Gastrocnemius medialis (tissue), 4 donors: Measurements from ENCODE around the gene SLC6A15.

ENCODE experiments used
- POLR2A ChIP-seq, 2 donors: fragments of 450-650 bp; IDR thresholded peaks; one replicate each; pipeline ENCODE4 v1.6.1; 2017; ENCODE audit warnings: antibody characterized with exemption in 2 of 2, mild to moderate bottlenecking in 2 of 2, moderate library complexity in 2 of 2
- TF ChIP-seq, protein P1 (sequence below), 5 experiments: fragments of 450-650 bp in 3 of 5; fragments of 200-600 bp in 2 of 5; sonication (generic) in 2 of 5; IDR thresholded peaks in 4 of 5; conservative IDR thresholded peaks in 1 of 5; 1 replicate in 4 of 5; 2 replicates in 1 of 5; pipeline ENCODE4 v1.5.1; 2016 to 2019; ENCODE audit warnings: antibody characterized with exemption in 5 of 5, mild to moderate bottlenecking in 3 of 5, moderate library complexity in 3 of 5

DNA sequence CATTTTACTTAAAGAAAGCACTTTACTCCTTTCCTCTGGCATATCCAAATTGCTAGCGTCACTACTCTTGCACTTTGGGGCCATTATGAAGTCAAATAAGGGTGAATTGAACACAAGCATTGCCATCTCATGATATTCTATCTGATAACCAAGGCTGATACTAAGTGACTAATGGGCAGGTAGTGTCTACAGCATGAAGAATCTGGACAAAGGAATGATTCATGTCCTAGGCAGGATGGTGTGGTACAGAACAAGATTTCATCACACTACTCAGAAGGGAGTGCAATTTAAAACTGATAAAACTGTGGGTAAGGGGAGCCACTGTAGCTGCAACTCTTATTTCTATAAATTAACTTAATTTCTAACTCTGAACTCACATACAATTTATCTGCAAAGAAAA lies 7.7 kb upstream of the SLC6A15 start:
- TF ChIP-seq, protein P1, sequence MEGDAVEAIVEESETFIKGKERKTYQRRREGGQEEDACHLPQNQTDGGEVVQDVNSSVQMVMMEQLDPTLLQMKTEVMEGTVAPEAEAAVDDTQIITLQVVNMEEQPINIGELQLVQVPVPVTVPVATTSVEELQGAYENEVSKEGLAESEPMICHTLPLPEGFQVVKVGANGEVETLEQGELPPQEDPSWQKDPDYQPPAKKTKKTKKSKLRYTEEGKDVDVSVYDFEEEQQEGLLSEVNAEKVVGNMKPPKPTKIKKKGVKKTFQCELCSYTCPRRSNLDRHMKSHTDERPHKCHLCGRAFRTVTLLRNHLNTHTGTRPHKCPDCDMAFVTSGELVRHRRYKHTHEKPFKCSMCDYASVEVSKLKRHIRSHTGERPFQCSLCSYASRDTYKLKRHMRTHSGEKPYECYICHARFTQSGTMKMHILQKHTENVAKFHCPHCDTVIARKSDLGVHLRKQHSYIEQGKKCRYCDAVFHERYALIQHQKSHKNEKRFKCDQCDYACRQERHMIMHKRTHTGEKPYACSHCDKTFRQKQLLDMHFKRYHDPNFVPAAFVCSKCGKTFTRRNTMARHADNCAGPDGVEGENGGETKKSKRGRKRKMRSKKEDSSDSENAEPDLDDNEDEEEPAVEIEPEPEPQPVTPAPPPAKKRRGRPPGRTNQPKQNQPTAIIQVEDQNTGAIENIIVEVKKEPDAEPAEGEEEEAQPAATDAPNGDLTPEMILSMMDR (IDR thresholded peaks at IDR 0.05 in 4 of 5, conservative IDR thresholded peaks at IDR 0.05 in 1 of 5), result no peak
- TF ChIP-seq POLR2A (IDR thresholded peaks at IDR 0.05), result no peak
